ENCODE results near the gene CWC25.

GRCh38 chr17:38797158-38797490 lies 28.0 kb downstream of the CWC25 start:
- TF ChIP-seq CTCF (conservative IDR thresholded peaks at IDR 0.05; ENCODE audit: low read depth, low read length) (no peak), EZH2 (IDR thresholded peaks at IDR 0.05; ENCODE audit: borderline replicate concordance, low read depth, low read length, poor library complexity, severe bottlenecking) (no peak)
